RWPE1 (cell line): ENCODE data around the gene IFNL2.

Experiments used
- CTCF ChIA-PET: fragments of 350-600 bp; sonication (Branson Sonifier 250); formaldehyde crosslinking; extraction: SDS; loops from one replicate; lab custom pipeline; 2021; lab: Yijun Ruan, JAX
- POLR2A ChIA-PET: fragments of 400-600 bp; formaldehyde crosslinking; extraction: SDS; loops from one replicate; lab custom pipeline; 2020; ENCODE audit warnings: antibody characterized with exemption; ENCODE audit not compliant: low non-redundant PET; lab: Yijun Ruan, JAX
- DNase-seq: peaks from one replicate; pipeline ENCODE4 v3.0.0; 2012; ENCODE audit warnings: low spot score
- H3K27ac ChIP-seq: fragments of 450-650 bp; 2 replicates; pipeline ENCODE4 v1.5.1; 2017
- TF ChIP-seq, protein P1 (sequence below): fragments of 450-650 bp; conservative IDR thresholded peaks from 2 replicates; pipeline ENCODE4 v1.5.1; 2017; ENCODE audit warnings: low read depth, mild to moderate bottlenecking

IFNL2 gene

DNA sequence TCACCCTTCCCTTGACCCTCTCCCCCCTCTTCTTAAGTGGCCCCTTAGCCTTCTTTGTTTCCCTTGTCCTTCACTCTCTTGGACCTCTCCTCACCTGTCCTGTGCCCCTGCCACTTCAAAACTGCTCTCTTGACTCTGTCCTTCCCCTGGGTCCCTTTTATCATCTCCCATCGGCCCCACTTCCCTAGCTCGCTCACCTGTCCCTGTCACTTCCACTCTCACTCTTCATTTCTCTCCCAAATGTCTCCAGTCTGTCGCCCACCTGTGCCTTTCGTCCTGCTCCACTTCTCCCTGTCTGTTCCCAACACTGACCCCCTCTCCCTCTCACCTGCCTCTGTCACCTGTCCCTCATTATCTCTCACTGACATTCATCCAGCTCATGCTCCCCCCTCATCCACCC, 28.7 kb downstream of the IFNL2 start:
- H3K27ac ChIP-seq: no peak overlapping the region
- TF ChIP-seq, protein P1, sequence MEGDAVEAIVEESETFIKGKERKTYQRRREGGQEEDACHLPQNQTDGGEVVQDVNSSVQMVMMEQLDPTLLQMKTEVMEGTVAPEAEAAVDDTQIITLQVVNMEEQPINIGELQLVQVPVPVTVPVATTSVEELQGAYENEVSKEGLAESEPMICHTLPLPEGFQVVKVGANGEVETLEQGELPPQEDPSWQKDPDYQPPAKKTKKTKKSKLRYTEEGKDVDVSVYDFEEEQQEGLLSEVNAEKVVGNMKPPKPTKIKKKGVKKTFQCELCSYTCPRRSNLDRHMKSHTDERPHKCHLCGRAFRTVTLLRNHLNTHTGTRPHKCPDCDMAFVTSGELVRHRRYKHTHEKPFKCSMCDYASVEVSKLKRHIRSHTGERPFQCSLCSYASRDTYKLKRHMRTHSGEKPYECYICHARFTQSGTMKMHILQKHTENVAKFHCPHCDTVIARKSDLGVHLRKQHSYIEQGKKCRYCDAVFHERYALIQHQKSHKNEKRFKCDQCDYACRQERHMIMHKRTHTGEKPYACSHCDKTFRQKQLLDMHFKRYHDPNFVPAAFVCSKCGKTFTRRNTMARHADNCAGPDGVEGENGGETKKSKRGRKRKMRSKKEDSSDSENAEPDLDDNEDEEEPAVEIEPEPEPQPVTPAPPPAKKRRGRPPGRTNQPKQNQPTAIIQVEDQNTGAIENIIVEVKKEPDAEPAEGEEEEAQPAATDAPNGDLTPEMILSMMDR: no peak
- CTCF ChIA-PET: interaction anchor here (1.1 kb wide), 1 partner anchor 27 kb away, joined by 3 read pairs; no protein-coding TSS in a partner anchor
- POLR2A ChIA-PET: no interaction called here
- DNase-seq: no peak

DNA sequence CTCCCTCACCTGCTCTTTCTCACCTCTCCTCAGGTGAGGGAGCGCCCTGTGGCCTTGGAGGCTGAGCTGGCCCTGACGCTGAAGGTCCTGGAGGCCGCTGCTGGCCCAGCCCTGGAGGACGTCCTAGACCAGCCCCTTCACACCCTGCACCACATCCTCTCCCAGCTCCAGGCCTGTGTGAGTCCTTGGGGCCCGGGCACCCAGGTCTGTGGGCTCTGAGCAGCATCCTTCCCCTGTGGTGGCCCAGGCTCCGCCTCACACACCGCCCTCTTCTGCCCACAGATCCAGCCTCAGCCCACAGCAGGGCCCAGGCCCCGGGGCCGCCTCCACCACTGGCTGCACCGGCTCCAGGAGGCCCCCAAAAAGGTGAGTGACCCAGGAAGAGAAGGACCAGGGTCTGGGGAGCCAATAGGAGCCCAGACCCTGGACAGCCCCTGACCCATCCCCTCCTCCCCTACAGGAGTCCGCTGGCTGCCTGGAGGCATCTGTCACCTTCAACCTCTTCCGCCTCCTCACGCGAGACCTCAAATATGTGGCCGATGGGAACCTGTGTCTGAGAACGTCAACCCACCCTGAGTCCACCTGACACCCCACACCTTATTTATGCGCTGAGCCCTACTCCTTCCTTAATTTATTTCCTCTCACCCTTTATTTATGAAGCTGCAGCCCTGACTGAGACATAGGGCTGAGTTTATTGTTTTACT, 29.9 kb downstream of the IFNL2 start:
- TF ChIP-seq, protein P1: no peak
- POLR2A ChIA-PET: no interaction called here
- CTCF ChIA-PET: no interaction called here
- no peak overlapping the region for H3K27ac ChIP-seq
- no peak for DNase-seq

DNA sequence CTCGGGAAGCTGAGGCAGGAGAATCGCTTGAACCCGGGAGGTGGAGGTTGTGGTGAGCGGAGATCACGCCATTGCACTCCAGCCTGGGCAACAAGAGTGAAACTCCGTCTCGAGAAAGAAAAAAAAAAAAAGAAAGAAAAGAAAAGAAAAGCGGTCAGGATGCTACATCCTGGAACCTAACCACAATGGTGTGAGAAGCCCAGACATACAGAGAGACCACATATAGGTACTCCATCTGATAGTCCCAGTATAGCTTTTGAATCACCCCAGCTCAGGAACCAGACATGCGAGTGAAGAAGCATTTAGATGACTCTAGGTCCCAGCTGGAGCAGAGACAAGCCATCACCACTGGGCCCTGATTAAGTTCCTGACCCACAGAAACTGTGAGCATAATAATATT, 31.2 kb downstream of the IFNL2 start:
- CTCF ChIA-PET: no interaction called here
- POLR2A ChIA-PET: no interaction called here
- no peak for DNase-seq
- TF ChIP-seq, protein P1: no peak
- H3K27ac ChIP-seq: no peak overlapping the region

DNA sequence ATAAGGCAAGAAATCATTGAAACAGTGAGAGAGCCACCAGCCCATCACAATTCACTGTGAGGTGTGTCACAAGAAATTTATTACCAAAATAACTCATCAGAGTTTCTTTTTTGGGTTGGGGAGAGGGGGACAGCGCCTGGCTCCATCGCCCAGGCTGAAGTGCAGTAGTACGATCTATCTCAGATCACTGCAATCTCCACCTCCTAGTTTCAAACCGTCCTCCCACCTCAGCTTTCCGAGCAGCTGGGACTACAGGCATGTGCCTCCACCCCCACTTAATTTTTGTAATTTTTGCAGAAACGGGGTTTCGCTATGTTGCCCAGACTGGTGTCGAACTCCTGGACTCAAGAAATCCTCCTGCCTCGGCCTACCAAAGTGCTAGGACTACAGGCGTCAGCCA, 31.6 kb downstream of the IFNL2 start:
- ChIA-PET POLR2A (no interaction called here), CTCF (no interaction called here)
- TF ChIP-seq, protein P1: no peak
- no peak overlapping the region for H3K27ac ChIP-seq
- DNase-seq: no peak

DNA sequence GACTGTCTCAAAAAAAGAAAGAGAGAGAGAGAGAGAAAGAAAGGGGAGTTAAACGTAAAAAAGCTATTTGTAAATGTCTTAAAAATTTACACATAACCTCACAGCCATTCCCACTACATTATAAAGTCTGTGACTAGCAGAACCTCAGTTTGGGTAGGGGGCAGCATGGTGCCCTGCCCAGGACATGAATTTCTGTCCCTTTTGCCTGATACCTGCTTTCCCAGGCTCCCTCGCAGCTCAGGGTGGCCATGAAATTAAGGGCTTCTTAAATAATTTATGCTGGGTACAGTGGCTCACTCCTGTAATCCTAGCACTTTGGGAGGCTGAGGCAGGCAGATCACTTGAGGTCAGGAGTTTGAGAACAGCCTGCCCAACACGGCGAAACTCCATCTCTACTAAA, 32.8 kb downstream of the IFNL2 start:
- CTCF ChIA-PET: no interaction called here
- POLR2A ChIA-PET: no interaction called here
- TF ChIP-seq, protein P1: no peak
- no peak overlapping the region for H3K27ac ChIP-seq
- DNase-seq: no peak

DNA sequence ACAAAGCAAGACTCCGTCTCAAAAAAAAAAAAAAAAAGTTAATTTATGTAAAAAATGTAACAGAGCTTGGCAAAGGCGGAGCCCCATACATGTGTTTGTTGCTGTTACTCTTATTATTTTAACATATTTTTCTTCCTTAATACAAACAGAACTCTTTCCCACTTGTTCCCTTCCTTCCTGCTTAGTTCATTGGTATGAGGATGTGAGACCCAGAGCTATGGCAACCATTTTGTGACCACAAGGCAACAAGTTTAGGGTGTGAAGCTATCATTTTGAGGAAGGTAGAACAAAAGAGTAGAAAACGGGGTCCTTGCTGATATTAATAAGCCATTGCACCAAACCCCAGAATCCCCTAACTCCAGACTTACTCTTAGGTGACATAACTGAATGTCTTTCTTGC, 33.4 kb downstream of the IFNL2 start:
- ChIA-PET CTCF (interaction anchor here (0.6 to 0.7 kb wide), 2 partner anchors 75 to 156 kb away, joined by 3 read pairs; no protein-coding TSS in a partner anchor), POLR2A (no interaction called here)
- TF ChIP-seq, protein P1: no peak

More for the DNA sequence above, 33.4 kb downstream of the IFNL2 start:
- no peak overlapping the region for H3K27ac ChIP-seq
- no peak for DNase-seq
